Measurements from ENCODE around the gene DUSP28. TPM values are rescaled to one million over a fixed set of nuclear protein-coding genes. Genes with fewer than 3 reads are reported as not detected.

DUSP28 gene
- total RNA-seq, 1 donor from 2014 or later = 2.8 TPM

DNA sequence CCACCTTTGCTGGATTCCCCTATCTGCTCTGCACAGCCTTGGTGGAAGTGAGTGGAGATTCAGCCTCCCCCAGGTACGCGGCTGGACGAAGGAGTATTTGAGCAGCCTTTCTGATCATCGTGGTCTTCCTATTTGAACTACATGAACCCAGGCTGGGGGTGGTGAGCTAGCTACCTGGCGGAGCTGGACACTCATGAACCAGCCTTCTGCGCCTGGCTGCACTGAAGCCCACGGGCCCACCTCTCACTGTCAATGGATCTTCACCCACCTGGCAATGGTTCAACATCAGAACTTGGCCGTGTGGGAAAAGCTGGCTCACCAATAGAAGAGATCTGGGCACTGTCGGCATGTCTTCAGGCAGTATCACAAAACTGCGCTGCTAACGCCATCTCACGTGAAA, 37.8 kb upstream of the DUSP28 start:
- Mint-ChIP-seq H3K36me3 (ENCODE audit: unreplicated experiment) (peaks cover 55% of the 10 kb centered on the region), H3K9me3 (ENCODE audit: unreplicated experiment) (peaks cover 26% of the 10 kb centered on the region), H3K27ac (ENCODE audit: unreplicated experiment) (peak overlapping the region; percentile 38), H3K27me3 (ENCODE audit: unreplicated experiment) (peaks cover 10% of the 10 kb centered on the region), H3K4me3 (ENCODE audit: unreplicated experiment) (no peak overlapping the region), H3K4me1 (ENCODE audit: low read depth, unreplicated experiment) (peaks cover 5% of the 10 kb centered on the region)
- no peak for DNase-seq
- TF ChIP-seq, protein P1, sequence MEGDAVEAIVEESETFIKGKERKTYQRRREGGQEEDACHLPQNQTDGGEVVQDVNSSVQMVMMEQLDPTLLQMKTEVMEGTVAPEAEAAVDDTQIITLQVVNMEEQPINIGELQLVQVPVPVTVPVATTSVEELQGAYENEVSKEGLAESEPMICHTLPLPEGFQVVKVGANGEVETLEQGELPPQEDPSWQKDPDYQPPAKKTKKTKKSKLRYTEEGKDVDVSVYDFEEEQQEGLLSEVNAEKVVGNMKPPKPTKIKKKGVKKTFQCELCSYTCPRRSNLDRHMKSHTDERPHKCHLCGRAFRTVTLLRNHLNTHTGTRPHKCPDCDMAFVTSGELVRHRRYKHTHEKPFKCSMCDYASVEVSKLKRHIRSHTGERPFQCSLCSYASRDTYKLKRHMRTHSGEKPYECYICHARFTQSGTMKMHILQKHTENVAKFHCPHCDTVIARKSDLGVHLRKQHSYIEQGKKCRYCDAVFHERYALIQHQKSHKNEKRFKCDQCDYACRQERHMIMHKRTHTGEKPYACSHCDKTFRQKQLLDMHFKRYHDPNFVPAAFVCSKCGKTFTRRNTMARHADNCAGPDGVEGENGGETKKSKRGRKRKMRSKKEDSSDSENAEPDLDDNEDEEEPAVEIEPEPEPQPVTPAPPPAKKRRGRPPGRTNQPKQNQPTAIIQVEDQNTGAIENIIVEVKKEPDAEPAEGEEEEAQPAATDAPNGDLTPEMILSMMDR (IDR thresholded peaks at IDR 0.05; ENCODE audit: partially characterized antibody, unreplicated experiment) = no peak

DNA sequence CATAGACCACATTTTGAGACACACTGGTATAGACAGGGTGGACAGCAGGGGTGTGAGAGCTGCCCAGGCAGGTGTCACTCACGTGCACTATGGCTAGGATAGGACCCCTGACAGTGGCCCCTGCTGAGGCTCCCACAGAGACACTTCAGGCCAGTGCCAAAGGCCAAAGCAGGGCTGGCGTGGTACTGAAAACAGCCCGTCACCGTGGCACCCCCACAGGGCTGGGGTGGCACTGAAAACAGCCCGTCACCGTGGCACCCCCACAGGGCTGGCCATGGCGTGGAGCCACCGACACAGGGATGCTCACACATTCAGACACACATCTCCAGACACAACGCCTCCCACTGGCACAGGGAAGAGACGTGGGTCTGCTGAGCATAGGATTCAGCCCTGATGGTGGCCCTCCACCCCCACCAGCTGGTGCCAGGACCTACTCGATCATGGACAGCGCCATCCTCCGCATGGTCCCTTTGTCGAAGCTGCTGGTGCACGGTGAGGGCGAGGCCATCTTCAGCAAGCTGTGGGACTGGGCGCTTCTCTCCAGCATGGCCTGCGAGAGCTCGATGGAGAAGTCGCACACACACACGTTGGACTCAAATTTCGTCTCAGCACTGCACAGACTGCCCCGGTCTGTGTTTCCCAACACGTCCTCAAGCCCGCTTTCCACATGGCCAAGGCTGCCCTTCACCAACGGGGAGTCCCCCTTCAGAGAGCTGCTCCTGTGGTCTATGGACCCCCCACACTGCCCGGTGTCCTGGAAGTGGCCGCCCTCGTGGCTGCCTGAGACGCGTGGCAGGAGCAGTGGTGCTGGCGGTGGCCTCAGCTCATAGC, 36.5 kb upstream of the DUSP28 start:
- Mint-ChIP-seq H3K27ac (ENCODE audit: unreplicated experiment) (no peak overlapping the region), H3K27me3 (ENCODE audit: unreplicated experiment) (peaks cover 14% of the 10 kb centered on the region), H3K4me1 (ENCODE audit: low read depth, unreplicated experiment) (peaks cover 5% of the 10 kb centered on the region), H3K4me3 (ENCODE audit: unreplicated experiment) (no peak overlapping the region), H3K36me3 (ENCODE audit: unreplicated experiment) (peaks cover 50% of the 10 kb centered on the region), H3K9me3 (ENCODE audit: unreplicated experiment) (peaks cover 26% of the 10 kb centered on the region)
- TF ChIP-seq, protein P1 (IDR thresholded peaks at IDR 0.05; ENCODE audit: partially characterized antibody, unreplicated experiment) = no peak
- no peak for DNase-seq

DNA sequence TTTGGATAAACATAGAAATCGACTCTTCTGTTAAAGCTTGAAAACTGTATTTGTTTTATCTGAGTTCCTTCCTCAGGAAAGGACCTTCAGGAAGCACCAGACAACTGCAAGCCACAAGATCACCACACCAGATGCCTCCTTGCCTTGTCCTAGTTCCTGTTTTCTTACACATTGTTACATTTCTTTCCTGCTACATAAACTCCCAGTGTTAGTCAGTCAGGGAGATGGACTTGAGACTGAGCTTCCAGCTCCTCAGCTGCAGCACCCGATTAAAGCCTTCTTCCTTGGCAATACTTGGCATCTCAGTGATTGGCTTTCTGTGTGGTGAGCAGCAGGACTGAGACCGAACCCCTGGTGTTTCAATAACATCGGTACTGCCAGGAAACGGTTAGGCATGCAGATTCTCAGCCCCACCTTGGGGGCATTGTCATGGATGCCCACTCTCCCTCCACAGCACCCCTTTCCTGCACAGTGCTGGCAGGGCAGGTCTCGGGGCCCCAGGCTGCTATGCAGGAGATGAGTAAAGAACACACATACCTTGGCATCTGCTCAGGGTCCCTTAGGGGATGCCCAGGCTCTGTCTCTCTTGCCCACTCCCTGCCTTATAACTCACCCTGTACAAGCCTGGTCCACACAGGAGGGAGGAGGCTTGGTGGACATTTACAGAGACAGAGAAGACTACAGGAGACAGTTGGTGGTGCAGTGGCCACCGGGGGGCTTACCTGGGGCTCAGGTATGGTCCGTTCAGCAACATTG, 35.0 kb upstream of the DUSP28 start:
- H3K4me3 Mint-ChIP-seq (ENCODE audit: unreplicated experiment) = no peak overlapping the region
- TF ChIP-seq, protein P1 (IDR thresholded peaks at IDR 0.05; ENCODE audit: partially characterized antibody, unreplicated experiment) = no peak
- no peak for DNase-seq
- H3K9me3 Mint-ChIP-seq (ENCODE audit: unreplicated experiment) = peaks cover 30% of the 10 kb centered on the region
- H3K27ac Mint-ChIP-seq (ENCODE audit: unreplicated experiment) = no peak overlapping the region
- H3K4me1 Mint-ChIP-seq (ENCODE audit: low read depth, unreplicated experiment) = peaks cover 3% of the 10 kb centered on the region
- peaks cover 58% of the 10 kb centered on the region for H3K36me3 Mint-ChIP-seq (ENCODE audit: unreplicated experiment)
- H3K27me3 Mint-ChIP-seq (ENCODE audit: unreplicated experiment) = peaks cover 10% of the 10 kb centered on the region

DNA sequence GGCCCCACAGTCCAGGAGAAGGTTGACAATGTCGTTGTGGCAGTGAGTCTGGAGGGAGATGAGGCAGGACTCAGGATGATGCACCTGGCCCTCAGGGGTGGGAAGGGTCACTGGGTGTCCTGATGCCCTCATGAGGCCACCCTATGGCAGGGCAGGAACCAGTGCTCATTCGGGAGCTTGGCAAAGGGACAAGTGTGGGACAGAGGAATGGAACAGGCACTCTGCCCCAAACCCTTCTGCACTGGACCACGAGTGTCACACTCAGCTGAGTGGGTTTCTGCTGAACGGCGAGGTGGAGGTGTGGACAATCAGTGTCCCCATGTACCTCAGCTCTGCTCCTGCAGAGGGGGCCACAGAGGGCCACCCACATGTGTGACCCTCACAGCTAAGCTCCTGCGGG, 34.4 kb upstream of the DUSP28 start:
- TF ChIP-seq, protein P1 (IDR thresholded peaks at IDR 0.05; ENCODE audit: partially characterized antibody, unreplicated experiment) = no peak
- H3K4me1 Mint-ChIP-seq (ENCODE audit: low read depth, unreplicated experiment) = peaks cover under 1% of the 10 kb centered on the region
- no peak overlapping the region for H3K4me3 Mint-ChIP-seq (ENCODE audit: unreplicated experiment)
- H3K27ac Mint-ChIP-seq (ENCODE audit: unreplicated experiment) = no peak overlapping the region
- peaks cover 54% of the 10 kb centered on the region for H3K36me3 Mint-ChIP-seq (ENCODE audit: unreplicated experiment)
- peaks cover 10% of the 10 kb centered on the region for H3K27me3 Mint-ChIP-seq (ENCODE audit: unreplicated experiment)
- H3K9me3 Mint-ChIP-seq (ENCODE audit: unreplicated experiment) = peaks cover 32% of the 10 kb centered on the region
- no peak for DNase-seq

DNA sequence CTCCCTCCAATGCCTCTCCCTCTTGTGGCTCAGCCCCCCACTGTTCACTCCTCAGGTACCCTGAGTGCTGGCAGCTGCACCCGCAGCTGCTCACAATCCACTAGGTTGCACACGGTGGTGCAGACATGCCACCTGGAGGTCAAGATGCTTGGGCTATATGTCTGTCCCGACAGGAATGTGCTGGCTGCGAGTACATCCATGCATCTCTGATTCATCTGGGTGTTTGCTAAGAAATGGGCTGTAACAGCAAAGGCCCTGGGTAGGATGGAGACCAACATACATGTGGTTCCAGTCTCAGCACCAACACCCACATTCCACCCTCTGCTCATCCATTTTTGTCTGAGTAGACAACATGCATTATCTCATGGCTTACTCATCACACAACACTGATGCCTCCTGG, 33.6 kb upstream of the DUSP28 start:
- H3K27me3 Mint-ChIP-seq (ENCODE audit: unreplicated experiment) = peaks cover 10% of the 10 kb centered on the region
- TF ChIP-seq, protein P1 (IDR thresholded peaks at IDR 0.05; ENCODE audit: partially characterized antibody, unreplicated experiment) = no peak
- H3K27ac Mint-ChIP-seq (ENCODE audit: unreplicated experiment) = no peak overlapping the region
- no peak overlapping the region for H3K4me3 Mint-ChIP-seq (ENCODE audit: unreplicated experiment)
- H3K4me1 Mint-ChIP-seq (ENCODE audit: low read depth, unreplicated experiment) = no peaks in the 10 kb centered on the region
- no peak for DNase-seq
- peaks cover 32% of the 10 kb centered on the region for H3K9me3 Mint-ChIP-seq (ENCODE audit: unreplicated experiment)
- H3K36me3 Mint-ChIP-seq (ENCODE audit: unreplicated experiment) = peaks cover 59% of the 10 kb centered on the region
